ENCODE measurements around the gene DDX59. TPM values are rescaled to one million over a fixed set of nuclear protein-coding genes. Genes with fewer than 3 reads are reported as not detected.

The DDX59 gene
- total RNA-seq, 1 experiment from 2014 or later: 35.9 TPM

DNA sequence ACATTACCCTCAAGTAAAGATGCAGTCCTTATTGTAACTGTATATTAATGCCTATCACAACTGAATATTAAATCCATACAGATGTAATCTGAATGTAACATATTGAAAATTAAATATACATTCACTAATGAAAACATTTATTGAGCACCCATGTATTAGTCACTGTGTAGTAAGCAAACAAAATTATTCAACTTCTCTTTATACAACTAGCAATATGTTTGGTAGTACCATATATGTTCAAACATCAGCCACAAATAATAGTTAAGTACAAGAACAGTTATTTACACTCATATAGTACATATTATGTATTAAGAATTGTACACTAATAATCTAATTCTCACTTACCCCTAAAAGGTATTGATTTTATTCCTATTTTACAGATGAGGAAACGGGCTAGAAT lies 67.1 kb downstream of the DDX59 start:
- POLR2A ChIA-PET (ENCODE audit: unreplicated experiment): no interaction called here

More for the DNA sequence above, 67.1 kb downstream of the DDX59 start:
- Histone ChIP-seq H3K4me1 (replicated peaks; ENCODE audit: insufficient read depth) (no peaks in the 10 kb centered on the region), H4K20me1 (ENCODE audit: insufficient read depth) (no peaks in the 10 kb centered on the region), H3F3A (ENCODE audit: insufficient read depth, low read depth) (0 out of 2 replicates have a peak, but pooled peaks cover 3% of the 10 kb centered on the region), H3K4me2 (no peak overlapping the region), H3K9me3 (ENCODE audit: insufficient read depth, low read depth) (no peaks in the 10 kb centered on the region), H3K79me2 (ENCODE audit: low read depth) (no peaks in the 10 kb centered on the region), H3K9me2 (ENCODE audit: insufficient read depth) (no peaks in the 10 kb centered on the region), H2AFZ (no peak overlapping the region), H3K4me3 (no peak overlapping the region), H3K27me3 (ENCODE audit: insufficient read depth, low read depth) (no peaks in the 10 kb centered on the region), H3K27ac (no peak overlapping the region), H3K36me3 (ENCODE audit: low read depth) (peaks cover 22% of the 10 kb centered on the region)
- intact Hi-C loops (cut with micrococcal nuclease; ENCODE audit: unreplicated experiment): no loop called here
- TF ChIP-seq EZH2 (IDR thresholded peaks at IDR 0.05; ENCODE audit: low read depth) (no peak), CTCF (conservative IDR thresholded peaks at IDR 0.05) (no peak)
- no peak for DNase-seq
- BruUV-seq (replicated peaks): no TSS peak
- CTCF ChIA-PET: no interaction called here

Other genes with a start within 250 kb of the DDX59 start
- 22.8 and 30.0 TPM in 2 replicates for gene KIF14, start 49.2 kb downstream of the DDX59 start, total RNA-seq (2021)
- gene CAMSAP2, start 69.0 kb upstream of the DDX59 start, total RNA-seq (2021): 27.5 and 40.3 TPM in 2 replicates
- not detected in 2 replicates for gene GPR25, start 203.1 kb upstream of the DDX59 start, total RNA-seq (2021)
- 49.8 and 64.8 TPM in 2 replicates for gene INAVA, start 225.0 kb upstream of the DDX59 start, total RNA-seq (2021)